ENCODE measurements around the gene PTGDR2. TPM values are rescaled to one million over a fixed set of nuclear protein-coding genes. Genes with fewer than 3 reads are reported as not detected.

PTGDR2 gene
- total RNA-seq, 1 donor from 2014 or later = 0.25 TPM

DNA sequence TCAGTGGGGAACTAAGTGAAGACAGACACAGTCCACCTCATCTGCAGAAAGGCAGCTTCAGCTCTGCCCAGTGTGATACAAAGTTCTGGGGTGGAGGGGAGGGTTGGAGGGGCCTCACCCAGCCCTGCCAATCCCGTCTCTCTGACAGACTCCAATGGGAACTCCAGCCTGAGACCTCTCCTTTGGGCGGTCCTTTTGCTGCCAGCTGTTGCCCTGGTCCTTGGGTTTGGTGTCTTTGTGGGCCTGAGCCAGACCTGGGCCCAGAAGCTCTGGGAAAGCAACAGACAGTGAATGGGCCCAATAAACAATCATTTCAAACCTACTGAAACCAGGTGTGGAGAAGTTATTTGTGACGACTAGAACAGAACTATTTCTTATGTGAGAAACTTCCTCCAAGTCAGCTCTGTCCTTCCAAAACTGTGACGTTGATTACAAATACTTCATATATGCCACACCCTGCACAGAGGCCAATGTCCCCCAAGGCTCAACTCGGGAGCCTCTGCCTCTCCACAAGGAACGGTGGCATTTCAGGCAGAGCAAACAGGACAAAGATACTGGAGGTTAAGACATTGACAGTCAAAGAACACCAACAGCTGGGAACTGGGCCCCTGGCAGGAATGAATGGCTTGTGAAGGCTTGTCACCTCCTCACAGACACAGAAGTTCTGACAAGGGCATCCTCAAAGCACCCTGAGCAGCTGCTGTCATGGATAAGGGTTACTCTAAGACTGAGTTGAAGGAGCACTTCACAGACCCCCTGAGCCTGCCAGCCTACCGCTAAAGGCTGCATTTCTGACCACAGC, 19.8 kb upstream of the PTGDR2 start:
- intact Hi-C loops (cut with DNase I) = no loop called here
- DNase-seq (ENCODE audit: extremely low spot score in 2 of 2) = no peak
- no peak overlapping the region for H3K4me3 ChIP-seq

GRCh38 chr11:60874421-60875365, 18.9 kb upstream of the PTGDR2 start:
- TF ChIP-seq, protein P1, sequence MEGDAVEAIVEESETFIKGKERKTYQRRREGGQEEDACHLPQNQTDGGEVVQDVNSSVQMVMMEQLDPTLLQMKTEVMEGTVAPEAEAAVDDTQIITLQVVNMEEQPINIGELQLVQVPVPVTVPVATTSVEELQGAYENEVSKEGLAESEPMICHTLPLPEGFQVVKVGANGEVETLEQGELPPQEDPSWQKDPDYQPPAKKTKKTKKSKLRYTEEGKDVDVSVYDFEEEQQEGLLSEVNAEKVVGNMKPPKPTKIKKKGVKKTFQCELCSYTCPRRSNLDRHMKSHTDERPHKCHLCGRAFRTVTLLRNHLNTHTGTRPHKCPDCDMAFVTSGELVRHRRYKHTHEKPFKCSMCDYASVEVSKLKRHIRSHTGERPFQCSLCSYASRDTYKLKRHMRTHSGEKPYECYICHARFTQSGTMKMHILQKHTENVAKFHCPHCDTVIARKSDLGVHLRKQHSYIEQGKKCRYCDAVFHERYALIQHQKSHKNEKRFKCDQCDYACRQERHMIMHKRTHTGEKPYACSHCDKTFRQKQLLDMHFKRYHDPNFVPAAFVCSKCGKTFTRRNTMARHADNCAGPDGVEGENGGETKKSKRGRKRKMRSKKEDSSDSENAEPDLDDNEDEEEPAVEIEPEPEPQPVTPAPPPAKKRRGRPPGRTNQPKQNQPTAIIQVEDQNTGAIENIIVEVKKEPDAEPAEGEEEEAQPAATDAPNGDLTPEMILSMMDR (IDR thresholded peaks at IDR 0.05) = no peak
- TF ChIP-seq POLR2AphosphoS5 (IDR thresholded peaks at IDR 0.05; ENCODE audit: insufficient read depth in 1 of 2, low read depth in 1 of 2) = no peak
- no peak for TF ChIP-seq POLR2A (IDR thresholded peaks at IDR 0.05)
- no peaks in the 10 kb centered on the region for H3K9me3 ChIP-seq
- no peaks in the 10 kb centered on the region for H3K27me3 ChIP-seq
- DNase-seq (ENCODE audit: extremely low spot score in 2 of 2) = no peak
- H3K4me3 ChIP-seq = no peak overlapping the region
- no peak overlapping the region for H3K27ac ChIP-seq
- intact Hi-C loops (cut with DNase I) = no loop called here
- peaks cover 24% of the 10 kb centered on the region for H3K4me1 ChIP-seq
- H3K36me3 ChIP-seq = peaks cover 0 to 1% of the 10 kb centered on the region in 2 donors

More for the DNA sequence above, 19.8 kb upstream of the PTGDR2 start:
- TF ChIP-seq, protein P1 (IDR thresholded peaks at IDR 0.05) = no peak
- TF ChIP-seq POLR2AphosphoS5 (IDR thresholded peaks at IDR 0.05; ENCODE audit: insufficient read depth in 1 of 2, low read depth in 1 of 2) (no peak), POLR2A (IDR thresholded peaks at IDR 0.05) (no peak)
- Histone ChIP-seq H3K27me3 (no peaks in the 10 kb centered on the region), H3K9me3 (no peaks in the 10 kb centered on the region), H3K4me1 (peaks cover 24% of the 10 kb centered on the region), H3K27ac (no peak overlapping the region), H3K36me3 (peaks cover 0 to 10% of the 10 kb centered on the region in 2 donors)

DNA sequence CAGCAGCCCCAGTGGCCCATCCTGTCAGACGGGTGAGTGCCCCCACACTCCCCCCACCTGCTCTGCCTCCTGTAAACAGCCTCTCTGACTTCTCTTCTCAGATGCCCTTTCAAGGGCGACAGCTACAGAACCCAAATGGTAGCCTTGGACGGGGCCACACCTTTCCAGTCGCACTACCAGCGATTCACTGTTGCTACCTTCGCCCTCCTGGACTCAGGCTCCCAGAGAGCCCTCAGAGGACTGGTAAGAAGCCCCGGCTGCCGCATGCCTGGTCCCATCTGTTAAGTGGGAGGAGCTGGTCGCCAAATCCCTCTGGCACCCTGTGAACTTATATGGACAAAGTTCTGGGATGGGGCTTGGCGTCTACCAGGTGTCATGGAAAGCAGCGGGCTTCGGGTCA, 17.8 kb upstream of the PTGDR2 start:
- Histone ChIP-seq H3K4me3 (no peak overlapping the region), H3K27ac (no peak overlapping the region), H3K9me3 (no peaks in the 10 kb centered on the region), H3K36me3 (no peaks in the 10 kb centered on the region), H3K4me1 (peaks cover 24% of the 10 kb centered on the region), H3K27me3 (no peaks in the 10 kb centered on the region)
- no peak for DNase-seq (ENCODE audit: extremely low spot score in 2 of 2)
- no peak for TF ChIP-seq POLR2AphosphoS5 (IDR thresholded peaks at IDR 0.05; ENCODE audit: insufficient read depth in 1 of 2, low read depth in 1 of 2)
- TF ChIP-seq, protein P1 (IDR thresholded peaks at IDR 0.05) = no peak
- TF ChIP-seq POLR2A (IDR thresholded peaks at IDR 0.05) = no peak
- intact Hi-C loops (cut with DNase I) = no loop called here

GRCh38 chr11:60872961-60873524, 17.3 kb upstream of the PTGDR2 start:
- TF ChIP-seq POLR2AphosphoS5 (IDR thresholded peaks at IDR 0.05; ENCODE audit: insufficient read depth in 1 of 2, low read depth in 1 of 2) = no peak
- TF ChIP-seq, protein P1 (IDR thresholded peaks at IDR 0.05) = no peak
- TF ChIP-seq POLR2A (IDR thresholded peaks at IDR 0.05) = no peak
- Histone ChIP-seq H3K27me3 (no peaks in the 10 kb centered on the region), H3K4me1 (peaks cover 24% of the 10 kb centered on the region), H3K4me3 (no peak overlapping the region), H3K36me3 (no peaks in the 10 kb centered on the region), H3K27ac (no peak overlapping the region), H3K9me3 (no peaks in the 10 kb centered on the region)
- no peak for DNase-seq (ENCODE audit: extremely low spot score in 2 of 2)
- intact Hi-C loops (cut with DNase I) = no loop called here

Measured in vagina (tissue), 2 donors.